Fibroblast of the aortic adventitia (primary cell): ENCODE data around the gene CEP85. TPM values are rescaled to one million over a fixed set of nuclear protein-coding genes. Genes with fewer than 3 reads are reported as not detected.

Source experiments
- DNase-seq: peaks from one replicate; pipeline ENCODE4 v3.0.0-alpha.2; 2010; ENCODE audit warnings: low read depth
- H3K4me3 ChIP-seq: 2 replicates; pipeline ENCODE4 v1.5.1; 2011; ENCODE audit warnings: low read depth, mild to moderate bottlenecking, control low read depth, low read length, moderate library complexity
- total RNA-seq: library from RNA; depleted of rRNA; stranded (reverse); fragments of >200 nt; gene quantifications from 2 replicates; pipeline ENCODE4 v1.2.3, GENCODE V29; 2012; ENCODE audit warnings: low replicate concordance
- TF ChIP-seq, protein P1 (sequence below): IDR thresholded peaks from 2 replicates; pipeline ENCODE4 v1.5.1; 2011; ENCODE audit warnings: mild to moderate bottlenecking, low read length, control low read depth, inconsistent platforms; ENCODE audit not compliant: insufficient read depth

The CEP85 gene
- total RNA-seq, 1 donor, result 12.9 TPM

DNA sequence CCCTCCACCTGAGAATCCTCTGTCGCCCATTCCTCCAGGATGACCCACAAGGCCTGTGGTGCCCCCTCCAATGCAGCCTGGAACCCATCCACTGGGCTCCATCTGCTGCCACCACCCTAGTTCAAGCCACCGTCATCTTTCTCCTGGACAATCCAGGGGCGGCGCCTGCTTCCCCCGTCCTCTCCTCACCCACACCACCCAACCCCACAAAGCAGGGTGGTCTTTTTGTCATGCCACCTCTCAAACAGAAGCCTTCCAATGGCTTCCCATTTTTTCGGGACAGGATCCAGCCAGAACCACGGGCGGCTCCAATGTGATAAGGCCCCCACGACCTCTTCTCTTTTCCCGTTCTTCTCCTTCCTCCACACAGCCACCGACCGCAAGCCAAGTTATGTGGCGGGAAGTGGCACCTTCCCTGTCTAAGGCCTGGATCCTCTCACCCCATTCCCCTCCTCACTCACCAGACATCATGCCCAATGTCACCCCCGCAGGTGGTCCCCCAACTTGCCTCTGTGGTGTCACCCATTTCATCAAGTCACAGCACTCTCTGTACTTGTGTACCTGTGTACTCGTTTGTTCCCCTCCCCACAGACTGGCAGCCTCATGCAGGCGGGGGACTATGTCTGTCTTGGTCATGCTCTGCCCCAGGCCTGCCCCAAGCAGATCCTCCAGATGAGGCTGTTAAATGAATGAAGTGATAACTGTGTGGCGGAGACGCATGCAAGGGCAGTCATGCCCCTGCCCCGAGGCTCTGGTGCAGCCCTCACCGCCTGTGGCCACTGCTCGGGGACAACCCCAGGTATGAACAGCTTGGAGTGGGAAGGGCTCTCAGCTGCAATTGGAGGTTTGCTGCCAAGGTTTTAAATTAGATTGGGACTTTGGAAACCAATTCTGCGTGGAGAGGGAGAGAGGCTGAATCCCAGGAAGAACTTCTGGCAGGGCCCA is 61.5 kb downstream of the CEP85 start:
- TF ChIP-seq, protein P1, sequence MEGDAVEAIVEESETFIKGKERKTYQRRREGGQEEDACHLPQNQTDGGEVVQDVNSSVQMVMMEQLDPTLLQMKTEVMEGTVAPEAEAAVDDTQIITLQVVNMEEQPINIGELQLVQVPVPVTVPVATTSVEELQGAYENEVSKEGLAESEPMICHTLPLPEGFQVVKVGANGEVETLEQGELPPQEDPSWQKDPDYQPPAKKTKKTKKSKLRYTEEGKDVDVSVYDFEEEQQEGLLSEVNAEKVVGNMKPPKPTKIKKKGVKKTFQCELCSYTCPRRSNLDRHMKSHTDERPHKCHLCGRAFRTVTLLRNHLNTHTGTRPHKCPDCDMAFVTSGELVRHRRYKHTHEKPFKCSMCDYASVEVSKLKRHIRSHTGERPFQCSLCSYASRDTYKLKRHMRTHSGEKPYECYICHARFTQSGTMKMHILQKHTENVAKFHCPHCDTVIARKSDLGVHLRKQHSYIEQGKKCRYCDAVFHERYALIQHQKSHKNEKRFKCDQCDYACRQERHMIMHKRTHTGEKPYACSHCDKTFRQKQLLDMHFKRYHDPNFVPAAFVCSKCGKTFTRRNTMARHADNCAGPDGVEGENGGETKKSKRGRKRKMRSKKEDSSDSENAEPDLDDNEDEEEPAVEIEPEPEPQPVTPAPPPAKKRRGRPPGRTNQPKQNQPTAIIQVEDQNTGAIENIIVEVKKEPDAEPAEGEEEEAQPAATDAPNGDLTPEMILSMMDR, result no peak
- H3K4me3 ChIP-seq, result no peak overlapping the region
- DNase-seq, result no peak

DNA sequence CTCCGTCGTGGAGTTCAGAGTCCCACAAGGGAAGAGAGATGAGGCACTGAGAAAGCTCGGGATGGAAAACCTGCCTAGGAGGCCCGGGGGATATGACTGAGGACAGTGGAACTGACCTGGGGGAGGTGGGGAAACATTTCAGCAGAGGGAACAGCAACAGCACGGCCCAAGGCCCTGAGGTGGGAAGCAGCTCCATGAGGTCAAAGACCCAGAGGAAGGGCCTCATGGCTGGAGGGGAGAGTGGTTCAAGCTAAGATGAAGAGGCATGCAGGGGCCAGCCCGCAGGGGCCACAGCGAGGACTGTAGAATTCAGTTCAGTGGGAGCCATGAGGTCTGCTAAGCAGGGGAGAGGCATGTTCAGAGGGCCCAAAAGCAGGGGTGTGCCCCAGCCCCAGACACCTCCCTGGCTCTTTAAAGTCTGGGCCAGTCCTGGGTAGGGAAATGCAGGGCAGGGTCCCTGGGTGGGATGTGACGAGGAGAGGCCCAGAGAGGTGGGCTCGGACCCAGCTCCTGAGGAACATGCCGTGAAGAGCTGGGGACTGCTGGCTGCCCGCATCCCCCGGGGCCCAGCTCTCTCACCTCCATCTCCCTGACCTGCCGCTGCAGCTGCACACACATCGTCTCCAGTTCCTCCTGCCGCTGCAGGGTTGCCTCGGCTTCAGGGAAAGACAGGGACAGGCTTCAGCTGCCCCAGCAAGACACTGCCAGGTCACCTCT is 62.5 kb downstream of the CEP85 start:
- H3K4me3 ChIP-seq, result no peak overlapping the region
- TF ChIP-seq, protein P1, result no peak
- DNase-seq, result no peak

DNA sequence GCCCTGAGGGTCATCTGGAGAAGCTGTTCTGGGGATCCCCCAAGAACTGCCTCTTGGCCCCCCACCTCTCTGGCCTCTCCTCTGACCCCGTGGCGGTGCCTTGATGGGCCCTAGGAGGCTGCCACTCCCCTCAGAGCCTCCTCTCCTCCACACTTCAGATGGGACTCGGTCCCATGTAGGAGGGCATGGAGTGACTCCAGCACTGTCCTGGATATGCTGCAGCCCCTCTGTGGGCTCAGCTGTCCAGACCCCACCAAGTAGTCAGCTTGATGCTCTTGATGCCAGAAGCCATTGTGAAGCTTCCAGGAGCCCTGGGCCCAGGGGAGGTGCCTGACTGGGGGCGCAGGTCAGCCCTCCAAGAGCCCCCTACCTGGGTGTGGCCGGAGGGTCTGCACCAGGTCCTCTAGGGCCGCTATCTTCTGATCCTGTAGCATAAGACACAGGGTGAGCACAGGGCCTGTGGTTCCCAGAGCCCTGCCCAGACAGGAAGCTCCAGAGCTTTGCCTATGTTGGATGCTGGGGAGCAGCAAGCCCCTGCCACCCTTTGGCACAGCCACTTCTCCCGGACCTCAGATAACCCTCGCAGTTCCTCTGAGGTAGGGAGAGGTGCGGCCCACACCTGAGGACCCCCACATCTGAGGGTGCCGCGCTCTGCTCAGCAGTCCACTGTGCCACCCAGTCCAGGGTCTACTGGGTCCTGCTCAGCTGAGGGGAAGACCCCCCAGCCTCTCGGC is 63.2 kb downstream of the CEP85 start:
- DNase-seq, result no peak
- TF ChIP-seq, protein P1, result no peak

DNA sequence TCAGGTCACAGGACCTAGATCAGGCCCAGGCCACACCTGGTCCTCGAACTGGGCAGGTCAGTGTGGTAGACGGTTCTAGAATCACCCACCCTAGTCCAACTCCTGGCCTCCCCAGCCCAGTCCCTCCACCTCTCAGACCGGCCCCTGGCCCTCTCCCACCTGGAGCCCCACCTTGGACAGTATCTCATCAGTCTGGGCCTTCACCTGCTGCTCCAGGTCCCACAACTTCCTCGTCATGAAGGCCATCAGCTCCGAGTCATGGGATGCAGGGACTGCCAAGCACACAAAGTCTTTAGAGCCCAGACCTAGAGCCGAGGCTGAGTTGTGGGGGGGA is 63.8 kb downstream of the CEP85 start:
- no peak overlapping the region for H3K4me3 ChIP-seq
- TF ChIP-seq, protein P1, result no peak
- no peak for DNase-seq

More for the DNA sequence above, 63.2 kb downstream of the CEP85 start:
- H3K4me3 ChIP-seq, result no peak overlapping the region

DNA sequence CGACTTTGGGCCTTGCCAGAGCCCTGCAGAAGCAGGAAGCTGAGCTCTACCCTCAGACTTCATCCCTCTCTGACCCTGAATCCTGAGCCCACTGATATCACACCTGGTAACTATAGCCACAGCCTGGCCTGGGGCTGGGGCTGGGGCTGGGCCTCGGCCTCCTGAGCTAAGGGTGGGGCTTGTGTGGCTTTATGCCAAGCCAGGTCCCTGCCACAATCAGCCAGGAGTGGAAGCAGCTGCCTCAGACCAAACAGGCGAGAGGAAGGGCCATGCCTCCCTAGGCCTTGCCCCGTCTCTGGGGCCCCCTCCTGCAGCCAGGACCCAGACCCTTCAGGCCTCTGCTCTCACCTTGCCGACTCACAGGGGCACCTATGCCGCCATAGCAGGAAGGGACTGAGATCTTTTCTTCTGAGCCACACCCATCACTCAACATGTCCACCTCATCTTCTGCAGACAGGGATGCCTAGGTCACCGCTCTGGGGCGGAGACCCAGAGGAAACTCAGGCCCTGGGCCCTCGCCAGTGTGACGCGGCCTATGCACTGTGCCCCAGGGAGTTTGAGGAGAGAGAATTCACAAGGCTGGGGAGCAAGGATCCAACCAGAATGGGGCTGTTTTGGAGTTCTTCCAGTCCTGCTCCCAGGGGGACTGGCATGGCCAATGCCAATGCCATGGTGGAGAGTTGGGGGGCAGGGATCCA is 66.7 kb downstream of the CEP85 start:
- H3K4me3 ChIP-seq, result no peak overlapping the region
- TF ChIP-seq, protein P1, result no peak
- DNase-seq, result no peak
